Measurements from ENCODE around the gene DCTN2. TPM values are rescaled to one million over a fixed set of nuclear protein-coding genes. Genes with fewer than 3 reads are reported as not detected.

Gene DCTN2
- total RNA-seq, 1 donor from 2014 or later, result 65.8 TPM

DNA sequence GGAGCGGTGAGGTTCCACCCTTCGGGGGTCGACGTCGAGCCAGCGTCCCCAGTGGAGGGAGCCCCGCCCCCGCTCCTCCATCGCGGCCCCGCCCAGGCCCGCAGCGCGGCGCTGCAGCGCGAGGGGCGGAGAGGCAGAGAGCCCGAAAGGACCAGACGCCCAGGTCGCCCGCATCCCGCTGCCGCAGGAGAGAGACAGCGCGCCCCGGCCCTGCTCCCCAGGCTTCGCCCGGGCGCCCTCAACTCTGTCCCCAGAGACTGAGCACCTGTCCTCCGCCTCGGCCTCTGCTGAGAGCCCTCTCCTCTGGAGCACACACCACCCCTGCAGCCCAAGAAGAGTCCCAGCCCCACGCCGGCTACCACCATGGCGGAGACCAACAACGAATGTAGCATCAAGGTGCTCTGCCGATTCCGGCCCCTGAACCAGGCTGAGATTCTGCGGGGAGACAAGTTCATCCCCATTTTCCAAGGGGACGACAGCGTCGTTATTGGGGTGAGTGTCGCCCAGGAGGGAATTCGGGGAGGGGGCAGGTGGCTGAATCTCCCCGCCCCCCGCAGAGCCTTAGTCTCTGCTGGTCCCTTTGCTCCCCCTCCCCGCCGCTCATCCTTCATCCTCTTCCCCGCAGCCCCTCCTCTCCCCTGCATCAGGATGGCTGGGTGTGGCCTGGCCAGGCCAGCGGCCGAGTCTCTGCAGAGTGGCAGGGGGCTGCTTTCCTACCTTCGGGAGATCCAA is 3.1 kb upstream of the DCTN2 start, which contains the start of gene KIF5A:
Gene KIF5A, plus strand, starts transcription at position 136 of the 732 bp plus-strand sequence. Its CDS starts 228 bp downstream, at position 364.
- DNase-seq (ENCODE audit: low read depth), result no peak
- no peaks in the 10 kb centered on the region for H3K36me3 ChIP-seq (ENCODE audit: control insufficient read depth, insufficient read depth, low read length)
- peak within 1 kb of the TSS; percentile 7 for H3K4me3 ChIP-seq (ENCODE audit: low read depth, low read length)
- H3K27me3 ChIP-seq (ENCODE audit: control insufficient read depth, insufficient read depth, low read length), result peaks cover 7% of the 10 kb centered on the region
- TF ChIP-seq, protein P1, sequence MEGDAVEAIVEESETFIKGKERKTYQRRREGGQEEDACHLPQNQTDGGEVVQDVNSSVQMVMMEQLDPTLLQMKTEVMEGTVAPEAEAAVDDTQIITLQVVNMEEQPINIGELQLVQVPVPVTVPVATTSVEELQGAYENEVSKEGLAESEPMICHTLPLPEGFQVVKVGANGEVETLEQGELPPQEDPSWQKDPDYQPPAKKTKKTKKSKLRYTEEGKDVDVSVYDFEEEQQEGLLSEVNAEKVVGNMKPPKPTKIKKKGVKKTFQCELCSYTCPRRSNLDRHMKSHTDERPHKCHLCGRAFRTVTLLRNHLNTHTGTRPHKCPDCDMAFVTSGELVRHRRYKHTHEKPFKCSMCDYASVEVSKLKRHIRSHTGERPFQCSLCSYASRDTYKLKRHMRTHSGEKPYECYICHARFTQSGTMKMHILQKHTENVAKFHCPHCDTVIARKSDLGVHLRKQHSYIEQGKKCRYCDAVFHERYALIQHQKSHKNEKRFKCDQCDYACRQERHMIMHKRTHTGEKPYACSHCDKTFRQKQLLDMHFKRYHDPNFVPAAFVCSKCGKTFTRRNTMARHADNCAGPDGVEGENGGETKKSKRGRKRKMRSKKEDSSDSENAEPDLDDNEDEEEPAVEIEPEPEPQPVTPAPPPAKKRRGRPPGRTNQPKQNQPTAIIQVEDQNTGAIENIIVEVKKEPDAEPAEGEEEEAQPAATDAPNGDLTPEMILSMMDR (IDR thresholded peaks at IDR 0.05; ENCODE audit: insufficient read depth, low read length, severe bottlenecking), result peak; percentile 13
- FAIRE-seq, result no peak

DNA sequence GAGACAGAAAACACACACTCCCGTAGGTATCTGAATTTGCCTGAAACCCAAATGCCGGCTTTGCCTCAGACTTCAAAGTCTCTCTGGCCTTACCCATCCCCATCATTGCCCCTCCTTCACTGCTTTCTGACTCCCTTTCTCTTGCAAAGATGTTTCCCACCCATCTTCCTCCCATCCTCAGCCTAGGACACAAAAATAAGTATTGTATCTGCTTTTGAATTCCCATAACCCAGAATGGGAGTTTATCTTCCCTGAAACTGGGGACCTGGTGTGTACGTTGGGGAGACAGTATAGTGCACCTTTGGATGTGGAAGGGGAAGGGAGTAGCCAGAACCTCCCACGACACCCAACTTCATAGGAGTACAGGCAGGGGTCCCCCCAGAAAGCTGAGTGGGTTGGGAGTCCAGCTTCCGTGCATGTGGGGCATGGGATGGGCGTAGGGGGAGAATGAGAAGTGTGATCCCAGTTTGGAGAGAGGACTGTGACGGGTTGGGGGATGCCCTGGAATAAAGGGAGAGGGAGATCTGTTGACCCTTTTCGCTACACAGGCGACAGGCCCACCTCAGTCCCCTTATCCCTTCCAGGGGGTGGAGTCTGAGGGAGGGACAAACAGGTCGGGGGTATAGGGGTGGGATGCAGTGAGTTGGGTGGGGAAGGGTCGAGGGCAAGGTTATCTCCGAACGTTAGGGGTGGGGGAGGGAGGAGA is 2.4 kb upstream of the DCTN2 start:
- TF ChIP-seq, protein P1 (IDR thresholded peaks at IDR 0.05; ENCODE audit: insufficient read depth, low read length, severe bottlenecking), result no peak
- no peaks in the 10 kb centered on the region for H3K36me3 ChIP-seq (ENCODE audit: control insufficient read depth, insufficient read depth, low read length)
- H3K27me3 ChIP-seq (ENCODE audit: control insufficient read depth, insufficient read depth, low read length), result peaks cover 7% of the 10 kb centered on the region
- DNase-seq (ENCODE audit: low read depth) (no peak), FAIRE-seq (no peak)
- no peak overlapping the region for H3K4me3 ChIP-seq (ENCODE audit: low read depth, low read length)

DNA sequence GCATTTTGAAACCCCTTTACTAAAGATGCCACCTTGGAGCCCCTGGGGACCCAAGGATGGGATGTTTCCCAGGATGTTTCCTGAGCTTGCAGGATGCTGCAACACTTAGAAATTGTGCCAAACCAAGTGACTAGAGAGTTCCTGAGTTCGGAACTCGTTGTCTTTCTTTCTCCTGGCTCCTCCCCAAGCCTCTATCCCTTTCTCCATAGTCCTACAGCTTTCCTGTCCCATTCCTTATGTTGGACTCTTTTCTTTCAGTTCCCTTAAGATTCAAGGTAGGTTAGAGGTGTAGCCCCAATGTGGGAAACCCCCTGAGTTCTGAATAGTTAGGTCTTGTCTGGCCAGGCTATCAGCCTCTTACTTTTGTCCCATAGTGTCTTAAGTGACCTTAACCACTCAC is 1.5 kb upstream of the DCTN2 start:
- H3K27me3 ChIP-seq (ENCODE audit: control insufficient read depth, insufficient read depth, low read length), result peaks cover 7% of the 10 kb centered on the region
- no peak for FAIRE-seq
- no peak overlapping the region for H3K4me3 ChIP-seq (ENCODE audit: low read depth, low read length)
- TF ChIP-seq, protein P1 (IDR thresholded peaks at IDR 0.05; ENCODE audit: insufficient read depth, low read length, severe bottlenecking), result no peak
- DNase-seq (ENCODE audit: low read depth), result no peak
- peaks cover 1% of the 10 kb centered on the region for H3K36me3 ChIP-seq (ENCODE audit: control insufficient read depth, insufficient read depth, low read length)

DNA sequence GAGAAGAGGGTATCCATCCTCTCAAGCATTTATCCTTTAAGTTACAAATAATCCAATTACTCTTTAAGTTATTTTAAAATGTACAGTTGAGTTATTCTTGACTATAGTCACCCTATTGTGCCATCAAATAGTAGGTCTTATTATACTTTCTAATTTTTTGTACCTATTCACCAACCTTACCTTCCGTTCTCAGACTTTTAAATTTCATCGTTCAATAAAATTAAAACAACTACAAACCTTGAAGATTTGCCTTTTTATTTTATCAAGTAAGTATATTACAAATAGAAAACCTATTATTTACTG is 972 bp upstream of the DCTN2 start:
- no peak for DNase-seq (ENCODE audit: low read depth)
- Histone ChIP-seq H3K4me3 (ENCODE audit: low read depth, low read length) (no peak overlapping the region), H3K36me3 (ENCODE audit: control insufficient read depth, insufficient read depth, low read length) (peaks cover 2% of the 10 kb centered on the region), H3K27me3 (ENCODE audit: control insufficient read depth, insufficient read depth, low read length) (peaks cover 7% of the 10 kb centered on the region)
- no peak for FAIRE-seq
- TF ChIP-seq, protein P1 (IDR thresholded peaks at IDR 0.05; ENCODE audit: insufficient read depth, low read length, severe bottlenecking), result no peak

DNA sequence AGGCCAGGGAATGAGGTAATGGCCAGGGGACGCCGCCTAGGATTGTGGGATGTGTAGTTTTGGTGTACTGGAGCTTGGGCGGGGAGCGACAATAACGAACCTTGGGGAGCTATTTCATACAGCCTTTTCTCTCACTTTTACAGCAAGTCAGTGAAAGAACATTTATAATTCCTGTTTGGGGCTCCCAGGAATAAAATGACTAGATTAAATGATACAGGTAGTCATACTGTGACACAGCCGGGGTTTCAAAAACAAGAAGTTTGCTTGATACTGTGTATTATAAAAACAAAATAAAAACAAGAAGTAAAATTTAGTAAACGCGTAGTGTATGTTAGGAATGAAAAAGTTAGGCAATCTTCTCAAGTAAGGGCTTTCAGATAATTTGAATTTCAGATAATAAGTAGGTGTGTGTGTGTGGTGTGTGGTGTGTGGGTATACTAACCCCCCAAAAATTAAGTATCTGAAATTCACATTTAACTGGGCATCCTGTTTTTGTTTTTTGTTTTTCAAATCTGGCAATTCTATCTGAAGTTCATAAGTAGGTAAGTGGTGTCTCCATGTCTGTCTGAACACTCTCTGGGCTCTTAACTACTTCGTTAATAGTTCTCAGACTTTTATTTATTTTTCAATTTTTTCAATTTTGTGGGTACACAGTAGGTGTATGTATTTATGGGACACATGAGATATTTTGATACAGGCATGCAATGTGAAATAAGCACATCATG is 458 bp upstream of the DCTN2 start:
- H3K36me3 ChIP-seq (ENCODE audit: control insufficient read depth, insufficient read depth, low read length), result peaks cover 2% of the 10 kb centered on the region
- H3K4me3 ChIP-seq (ENCODE audit: low read depth, low read length), result peak overlapping the region; percentile 89
- DNase-seq (ENCODE audit: low read depth), result no peak
- H3K27me3 ChIP-seq (ENCODE audit: control insufficient read depth, insufficient read depth, low read length), result peaks cover 7% of the 10 kb centered on the region
- FAIRE-seq, result no peak
- TF ChIP-seq, protein P1 (IDR thresholded peaks at IDR 0.05; ENCODE audit: insufficient read depth, low read length, severe bottlenecking), result no peak

All from bronchial epithelial cell (primary cell).